Mesothelial cell of epicardium (in vitro differentiated cells): Measurements from ENCODE around the gene CCNQ. TPM values are rescaled to one million over a fixed set of nuclear protein-coding genes. Genes with fewer than 3 reads are reported as not detected.

Source experiments
- DNase-seq, 2 experiments: peaks; one replicate each; pipeline ENCODE4 v3.0.0; 2021; ENCODE audit warnings: low spot score in 2 of 2; ENCODE audit not compliant: unreplicated experiment in 2 of 2
- H3K27ac Mint-ChIP-seq: 2 replicates; pipeline ENCODE4 v1.8.0; 2021; ENCODE audit warnings: mixed read lengths
- H3K27me3 Mint-ChIP-seq: 2 replicates; pipeline ENCODE4 v1.8.0; 2021; ENCODE audit warnings: low read depth, mixed read lengths
- H3K36me3 Mint-ChIP-seq: 2 replicates; pipeline ENCODE4 v1.8.0; 2021; ENCODE audit warnings: mixed read lengths
- H3K4me1 Mint-ChIP-seq: 2 replicates; pipeline ENCODE4 v1.8.0; 2021; ENCODE audit warnings: mixed read lengths
- H3K4me3 Mint-ChIP-seq: 2 replicates; pipeline ENCODE4 v1.8.0; 2021; ENCODE audit warnings: mild to moderate bottlenecking, moderate library complexity, mixed read lengths
- H3K9me3 Mint-ChIP-seq: 2 replicates; pipeline ENCODE4 v1.8.0; 2021; ENCODE audit warnings: mixed read lengths
- total RNA-seq: library from RNA; stranded (reverse); gene quantifications from 3 replicates; pipeline ENCODE4 v1.2.1, GENCODE V29; 2021
- TF ChIP-seq, protein P1 (sequence below): fragments of 200-600 bp; sonication (generic); IDR thresholded peaks from one replicate; pipeline ENCODE4 v1.5.0; 2021; ENCODE audit warnings: antibody characterized with exemption; ENCODE audit not compliant: unreplicated experiment

The CCNQ gene
- total RNA-seq, 1 donor from 2014 or later = 17.3 TPM

DNA sequence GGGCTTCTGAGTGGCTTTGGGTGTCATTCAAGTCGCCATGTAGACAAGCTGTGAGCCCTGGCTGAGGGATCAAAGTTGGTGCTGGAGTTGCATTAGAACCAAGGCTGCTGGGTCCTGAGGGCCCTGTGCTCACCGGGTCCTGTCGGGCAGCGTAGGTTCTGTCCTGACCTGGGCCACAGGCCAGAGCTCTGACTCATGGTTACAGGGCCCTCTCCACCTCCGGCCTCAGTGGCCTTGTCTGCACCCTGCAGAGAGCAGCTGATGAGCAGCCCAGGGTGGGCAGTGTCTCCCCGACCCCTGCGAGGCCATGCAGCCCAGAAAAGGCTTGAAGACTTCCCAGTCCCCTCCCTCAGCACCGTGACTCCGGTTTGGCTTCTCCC lies 59.0 kb downstream of the CCNQ start:
- H3K27ac Mint-ChIP-seq = no peak overlapping the region
- TF ChIP-seq, protein P1, sequence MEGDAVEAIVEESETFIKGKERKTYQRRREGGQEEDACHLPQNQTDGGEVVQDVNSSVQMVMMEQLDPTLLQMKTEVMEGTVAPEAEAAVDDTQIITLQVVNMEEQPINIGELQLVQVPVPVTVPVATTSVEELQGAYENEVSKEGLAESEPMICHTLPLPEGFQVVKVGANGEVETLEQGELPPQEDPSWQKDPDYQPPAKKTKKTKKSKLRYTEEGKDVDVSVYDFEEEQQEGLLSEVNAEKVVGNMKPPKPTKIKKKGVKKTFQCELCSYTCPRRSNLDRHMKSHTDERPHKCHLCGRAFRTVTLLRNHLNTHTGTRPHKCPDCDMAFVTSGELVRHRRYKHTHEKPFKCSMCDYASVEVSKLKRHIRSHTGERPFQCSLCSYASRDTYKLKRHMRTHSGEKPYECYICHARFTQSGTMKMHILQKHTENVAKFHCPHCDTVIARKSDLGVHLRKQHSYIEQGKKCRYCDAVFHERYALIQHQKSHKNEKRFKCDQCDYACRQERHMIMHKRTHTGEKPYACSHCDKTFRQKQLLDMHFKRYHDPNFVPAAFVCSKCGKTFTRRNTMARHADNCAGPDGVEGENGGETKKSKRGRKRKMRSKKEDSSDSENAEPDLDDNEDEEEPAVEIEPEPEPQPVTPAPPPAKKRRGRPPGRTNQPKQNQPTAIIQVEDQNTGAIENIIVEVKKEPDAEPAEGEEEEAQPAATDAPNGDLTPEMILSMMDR = no peak
- H3K27me3 Mint-ChIP-seq = peaks cover 1% of the 10 kb centered on the region
- H3K36me3 Mint-ChIP-seq = no peaks in the 10 kb centered on the region
- H3K4me1 Mint-ChIP-seq = peaks cover 2% of the 10 kb centered on the region
- no peak overlapping the region for H3K4me3 Mint-ChIP-seq
- no peak for DNase-seq
- H3K9me3 Mint-ChIP-seq = no peaks in the 10 kb centered on the region

DNA sequence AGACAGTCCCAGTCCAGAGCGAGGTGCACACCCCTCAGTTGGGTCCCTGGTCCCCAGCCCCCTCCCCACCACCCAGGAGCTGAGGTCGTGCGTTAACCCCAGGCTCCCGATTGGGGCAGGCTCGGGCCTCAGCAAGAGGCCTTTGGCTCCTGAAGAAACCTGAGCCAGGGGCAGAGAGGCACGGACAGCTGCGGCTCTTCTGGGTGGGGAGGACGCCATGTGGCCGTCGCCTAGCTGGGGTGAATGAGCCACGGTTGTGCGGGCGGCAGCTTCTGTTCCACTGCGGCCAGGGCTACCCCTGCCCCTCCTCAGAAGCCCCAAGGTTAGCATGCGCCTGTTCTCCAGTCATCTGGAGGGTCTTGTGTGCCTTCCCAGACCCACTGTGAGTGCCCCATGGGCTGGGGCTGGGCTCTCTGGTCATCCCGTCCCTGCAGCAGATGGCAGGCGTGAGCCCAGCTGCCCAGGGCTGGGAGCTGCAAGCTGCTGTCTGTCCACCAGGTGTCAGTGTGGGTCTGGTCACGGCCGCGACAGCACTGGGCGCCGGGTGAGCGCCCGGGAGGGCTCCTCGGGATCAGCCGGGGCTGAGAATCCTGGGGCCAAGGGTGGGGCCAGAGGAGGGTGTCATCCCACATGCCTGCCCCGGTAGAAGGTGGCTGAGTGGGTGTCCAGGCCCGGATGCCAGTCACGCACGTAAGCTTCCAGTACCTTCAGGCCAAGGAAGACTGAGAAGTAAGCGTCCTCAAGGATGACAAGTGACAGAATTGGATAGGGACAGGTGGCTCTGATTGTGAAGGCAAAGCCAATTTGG lies 59.6 kb downstream of the CCNQ start:
- Mint-ChIP-seq H3K27ac (no peak overlapping the region), H3K27me3 (peaks cover 1% of the 10 kb centered on the region), H3K4me1 (peaks cover 2% of the 10 kb centered on the region), H3K4me3 (no peak overlapping the region), H3K36me3 (no peaks in the 10 kb centered on the region), H3K9me3 (no peaks in the 10 kb centered on the region)
- peak; percentile 46 to 77 for DNase-seq
- TF ChIP-seq, protein P1 = peak; percentile 66

DNA sequence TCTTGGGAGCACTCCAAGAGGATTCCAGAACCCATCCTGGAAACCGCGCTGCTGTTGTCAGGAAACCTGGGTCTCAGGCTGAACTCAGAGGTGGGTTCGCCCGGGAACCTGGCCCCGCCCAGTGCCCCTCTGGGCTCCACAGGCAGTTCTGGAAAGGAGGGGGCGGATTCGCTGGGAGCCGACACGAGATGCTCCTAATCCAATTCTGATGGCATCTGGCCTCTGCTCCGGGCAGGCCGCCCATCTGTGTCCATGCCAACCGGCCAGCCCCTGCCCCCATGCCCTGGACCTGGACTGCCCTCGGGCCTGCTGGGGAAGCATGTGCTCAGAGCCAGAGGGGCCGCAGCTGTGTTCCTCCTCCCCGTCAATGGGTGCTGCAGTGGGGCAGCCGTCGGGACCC lies 60.5 kb downstream of the CCNQ start:
- peaks cover 1% of the 10 kb centered on the region for H3K27me3 Mint-ChIP-seq
- H3K27ac Mint-ChIP-seq = no peak overlapping the region
- no peaks in the 10 kb centered on the region for H3K9me3 Mint-ChIP-seq
- no peak for DNase-seq
- H3K4me1 Mint-ChIP-seq = peaks cover 2% of the 10 kb centered on the region
- TF ChIP-seq, protein P1 = no peak
- no peaks in the 10 kb centered on the region for H3K36me3 Mint-ChIP-seq
- no peak overlapping the region for H3K4me3 Mint-ChIP-seq

Other genes with a start within 250 kb of the CCNQ start
- gene PNMA6E, start 197.8 kb downstream of the CCNQ start, total RNA-seq = not detected in 3 replicates
- gene ZFP92, start 187.7 kb downstream of the CCNQ start, total RNA-seq = 1.3 to 1.4 TPM (median 1.3 TPM) in 3 replicates
- 0.72 to 0.97 TPM (median 0.83 TPM) in 3 replicates for gene TREX2, start 153.1 kb downstream of the CCNQ start, total RNA-seq
- gene HAUS7, start 128.6 kb downstream of the CCNQ start, total RNA-seq = 22.9 to 25.1 TPM (median 24.7 TPM) in 3 replicates
- 114 to 121 TPM (median 121 TPM) in 3 replicates for gene BGN, start 104.2 kb downstream of the CCNQ start, total RNA-seq
- 0.82 to 0.99 TPM (median 0.83 TPM) in 3 replicates for gene ATP2B3, start 81.5 kb downstream of the CCNQ start, total RNA-seq
- 3.5 to 4.2 TPM (median 3.7 TPM) in 3 replicates for gene DUSP9, start 48.1 kb upstream of the CCNQ start, total RNA-seq
- gene PNCK, start 74.7 kb upstream of the CCNQ start, total RNA-seq = 28.2 to 35.1 TPM (median 28.5 TPM) in 3 replicates
- 65.3 to 68.0 TPM (median 65.6 TPM) in 3 replicates for gene SLC6A8, start 88.8 kb upstream of the CCNQ start, total RNA-seq
- gene BCAP31, start 125.2 kb upstream of the CCNQ start, total RNA-seq = 116 to 121 TPM (median 118 TPM) in 3 replicates
- 15.4 to 18.3 TPM (median 15.4 TPM) in 3 replicates for gene ABCD1, start 125.7 kb upstream of the CCNQ start, total RNA-seq
- 3.6 to 4.3 TPM (median 4.3 TPM) in 3 replicates for gene PLXNB3, start 165.1 kb upstream of the CCNQ start, total RNA-seq
- gene SRPK3, start 181.9 kb upstream of the CCNQ start, total RNA-seq = 0.14 to 0.16 TPM in 2 of 3 replicates, not detected in the other
- gene IDH3G, start 195.2 kb upstream of the CCNQ start, total RNA-seq = 49.6 to 55.0 TPM (median 53.5 TPM) in 3 replicates
- gene SSR4, start 195.5 kb upstream of the CCNQ start, total RNA-seq = 213 to 228 TPM (median 214 TPM) in 3 replicates
- 6.8 to 8.8 TPM (median 7.6 TPM) in 3 replicates for gene PDZD4, start 231.4 kb upstream of the CCNQ start, total RNA-seq